ENCODE results near the gene IDUA.
"Not testable (repeated sequence)": the region's sequence is repeated elsewhere in the genome, so short reads cannot be mapped to it uniquely, and the experiment has no call there.

IDUA gene

GRCh38 chr4:999240-999863 lies 12.5 kb downstream of the IDUA start:
- DNase-seq (ENCODE audit: low read depth in 1 of 2, low spot score in 1 of 2): not testable (repeated sequence)

- no peak for DNase-seq (ENCODE audit: low read depth in 1 of 2, low spot score in 1 of 2)
These were observed 13.1 kb downstream of the IDUA start for GRCh38 chr4:999882-1000425.

- DNase-seq (ENCODE audit: low read depth in 1 of 2, low spot score in 1 of 2): no peak
These were observed 13.9 kb downstream of the IDUA start for GRCh38 chr4:1000686-1001260.

- DNase-seq (ENCODE audit: low read depth in 1 of 2, low spot score in 1 of 2): no peak
These were observed 14.8 kb downstream of the IDUA start for GRCh38 chr4:1001561-1002130.

GRCh38 chr4:1002131-1002630 lies 15.3 kb downstream of the IDUA start:
- DNase-seq (ENCODE audit: low read depth in 1 of 2, low spot score in 1 of 2): no peak

- no peak for DNase-seq (ENCODE audit: low read depth in 1 of 2, low spot score in 1 of 2)
These were observed 15.9 kb downstream of the IDUA start for GRCh38 chr4:1002631-1003251.

GRCh38 chr4:1003271-1004070 lies 16.6 kb downstream of the IDUA start:
- DNase-seq (ENCODE audit: low read depth in 1 of 2, low spot score in 1 of 2): no peak

- no peak for DNase-seq (ENCODE audit: low read depth in 1 of 2, low spot score in 1 of 2)
These were observed 17.2 kb downstream of the IDUA start for GRCh38 chr4:1004071-1004418.

GRCh38 chr4:1004557-1005485 lies 18.0 kb downstream of the IDUA start:
- no peak for DNase-seq (ENCODE audit: low read depth in 1 of 2, low spot score in 1 of 2)

- DNase-seq (ENCODE audit: low read depth in 1 of 2, low spot score in 1 of 2): no peak
These were observed 20.0 kb downstream of the IDUA start for GRCh38 chr4:1006856-1007255.

- DNase-seq (ENCODE audit: low read depth in 1 of 2, low spot score in 1 of 2): peak in 1 of 2 donors; percentile 21
These were observed 22.1 kb downstream of the IDUA start for GRCh38 chr4:1008840-1009541.

GRCh38 chr4:1009542-1010394 lies 22.9 kb downstream of the IDUA start:
- DNase-seq (ENCODE audit: low read depth in 1 of 2, low spot score in 1 of 2): peak; percentile 49 to 55

- DNase-seq (ENCODE audit: low read depth in 1 of 2, low spot score in 1 of 2): peak; percentile 34 to 37
These were observed 23.7 kb downstream of the IDUA start for GRCh38 chr4:1010395-1011021.

- peak; percentile 76 to 89 for DNase-seq (ENCODE audit: low read depth in 1 of 2, low spot score in 1 of 2)
These were observed 24.3 kb downstream of the IDUA start, which contains the start of gene FGFRL1 for GRCh38 chr4:1011022-1011665. Gene FGFRL1 (plus strand): TSS chr4:1011626. CDS start chr4:1012486, 860 bp downstream.

GRCh38 chr4:1011666-1012033 lies 24.8 kb downstream of the IDUA start:
- no peak for DNase-seq (ENCODE audit: low read depth in 1 of 2, low spot score in 1 of 2)

GRCh38 chr4:1012034-1012739 lies 25.3 kb downstream of the IDUA start:
- no peak for DNase-seq (ENCODE audit: low read depth in 1 of 2, low spot score in 1 of 2)

Data from activated CD4-positive, alpha-beta T cell treated with anti-CD3 and anti-CD28 coated beads, Interleukin-2, amount 50 U/mL, for 24 hours (primary cell).